HepG2 (cell line): ENCODE results near the gene UGT1A4.

Experiments used
- ADNP ChIP-seq: sonication (generic); formaldehyde crosslinking; IDR thresholded peaks from 2 replicates; pipeline ENCODE4 v1.4.0; 2020; ENCODE audit warnings: missing genetic modification reagents
- CEBPG ChIP-seq: IDR thresholded peaks from 2 replicates; pipeline ENCODE4 v1.6.1; 2016
- CTCF ChIP-seq: sonication (generic); formaldehyde crosslinking; IDR thresholded peaks from 2 replicates; pipeline ENCODE4 v1.5.0; 2020; ENCODE audit warnings: mild to moderate bottlenecking, missing genetic modification reagents, moderate library complexity
- HNRNPK ChIP-seq: fragments of 200-400 bp; formaldehyde crosslinking; IDR thresholded peaks from 2 replicates; pipeline ENCODE4 v1.6.1; 2018; ENCODE audit warnings: low read length, low read depth, moderate library complexity, mild to moderate bottlenecking; ENCODE audit not compliant: poor library complexity, severe bottlenecking
- JUNB ChIP-seq: sonication (generic); formaldehyde crosslinking; IDR thresholded peaks from 2 replicates; pipeline ENCODE4 v1.8.0; 2022; ENCODE audit warnings: missing genetic modification reagents, mild to moderate bottlenecking, borderline replicate concordance
- KLF16 ChIP-seq, 2 experiments: sonication (generic) in 1 of 2; formaldehyde crosslinking in 1 of 2; IDR thresholded peaks; 2 replicates each; pipeline versions ENCODE4 v1.6.1 to v1.8.0; 2016 to 2023; ENCODE audit warnings: missing genetic modification reagents in 2 of 2, missing compliant biosample characterization in 1 of 2
- MAX ChIP-seq: IDR thresholded peaks from 2 replicates; pipeline ENCODE4 v1.6.1; 2012; ENCODE audit warnings: inconsistent platforms
- PAX8 ChIP-seq: sonication (generic); formaldehyde crosslinking; IDR thresholded peaks from 2 replicates; pipeline ENCODE4 v1.8.0; 2022; ENCODE audit warnings: mild to moderate bottlenecking, missing genetic modification reagents, borderline replicate concordance
- TAF1 ChIP-seq: sonication (generic); formaldehyde crosslinking; IDR thresholded peaks from 2 replicates; pipeline ENCODE4 v1.4.0; 2020; ENCODE audit warnings: missing genetic modification reagents
- ZNF530 ChIP-seq: sonication (generic); formaldehyde crosslinking; IDR thresholded peaks from 2 replicates; pipeline ENCODE4 v1.5.0; 2020; ENCODE audit warnings: low read depth, mild to moderate bottlenecking, missing genetic modification reagents
- TF ChIP-seq, protein P1 (sequence below), 2 experiments: IDR thresholded peaks; 2 replicates each; pipeline ENCODE4 v1.6.1; 2011 to 2012; ENCODE audit warnings: low read length in 2 of 2, borderline replicate concordance in 1 of 2, low read depth in 1 of 2, mild to moderate bottlenecking in 1 of 2, moderate library complexity in 1 of 2
- TF ChIP-seq, protein P2 (sequence below): sonication (generic); formaldehyde crosslinking; IDR thresholded peaks from 2 replicates; pipeline ENCODE4 v1.8.1; 2023; ENCODE audit warnings: missing genetic modification reagents, inconsistent platforms, borderline replicate concordance

GRCh38 chr2:233792720-233793119, 74.2 kb downstream of the UGT1A4 start:
- TF ChIP-seq ADNP (CRISPR knock-in tag) (no peak), KLF16 (CRISPR knock-in tag; IDR thresholded peaks at IDR 0.05) (no peak), HNRNPK (no peak), JUNB (CRISPR knock-in tag) (no peak), ZNF530 (CRISPR knock-in tag) (no peak), CTCF (CRISPR knock-in tag) (no peak), TAF1 (no peak), PAX8 (no peak), MAX (no peak), CEBPG (CRISPR knock-in tag) (no peak)
- TF ChIP-seq, protein P1, sequence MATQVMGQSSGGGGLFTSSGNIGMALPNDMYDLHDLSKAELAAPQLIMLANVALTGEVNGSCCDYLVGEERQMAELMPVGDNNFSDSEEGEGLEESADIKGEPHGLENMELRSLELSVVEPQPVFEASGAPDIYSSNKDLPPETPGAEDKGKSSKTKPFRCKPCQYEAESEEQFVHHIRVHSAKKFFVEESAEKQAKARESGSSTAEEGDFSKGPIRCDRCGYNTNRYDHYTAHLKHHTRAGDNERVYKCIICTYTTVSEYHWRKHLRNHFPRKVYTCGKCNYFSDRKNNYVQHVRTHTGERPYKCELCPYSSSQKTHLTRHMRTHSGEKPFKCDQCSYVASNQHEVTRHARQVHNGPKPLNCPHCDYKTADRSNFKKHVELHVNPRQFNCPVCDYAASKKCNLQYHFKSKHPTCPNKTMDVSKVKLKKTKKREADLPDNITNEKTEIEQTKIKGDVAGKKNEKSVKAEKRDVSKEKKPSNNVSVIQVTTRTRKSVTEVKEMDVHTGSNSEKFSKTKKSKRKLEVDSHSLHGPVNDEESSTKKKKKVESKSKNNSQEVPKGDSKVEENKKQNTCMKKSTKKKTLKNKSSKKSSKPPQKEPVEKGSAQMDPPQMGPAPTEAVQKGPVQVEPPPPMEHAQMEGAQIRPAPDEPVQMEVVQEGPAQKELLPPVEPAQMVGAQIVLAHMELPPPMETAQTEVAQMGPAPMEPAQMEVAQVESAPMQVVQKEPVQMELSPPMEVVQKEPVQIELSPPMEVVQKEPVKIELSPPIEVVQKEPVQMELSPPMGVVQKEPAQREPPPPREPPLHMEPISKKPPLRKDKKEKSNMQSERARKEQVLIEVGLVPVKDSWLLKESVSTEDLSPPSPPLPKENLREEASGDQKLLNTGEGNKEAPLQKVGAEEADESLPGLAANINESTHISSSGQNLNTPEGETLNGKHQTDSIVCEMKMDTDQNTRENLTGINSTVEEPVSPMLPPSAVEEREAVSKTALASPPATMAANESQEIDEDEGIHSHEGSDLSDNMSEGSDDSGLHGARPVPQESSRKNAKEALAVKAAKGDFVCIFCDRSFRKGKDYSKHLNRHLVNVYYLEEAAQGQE (IDR thresholded peaks at IDR 0.05; ENCODE audit: borderline replicate concordance in 1 of 2, low read depth in 1 of 2, low read length in 2 of 2) = no peak
- TF ChIP-seq, protein P2, sequence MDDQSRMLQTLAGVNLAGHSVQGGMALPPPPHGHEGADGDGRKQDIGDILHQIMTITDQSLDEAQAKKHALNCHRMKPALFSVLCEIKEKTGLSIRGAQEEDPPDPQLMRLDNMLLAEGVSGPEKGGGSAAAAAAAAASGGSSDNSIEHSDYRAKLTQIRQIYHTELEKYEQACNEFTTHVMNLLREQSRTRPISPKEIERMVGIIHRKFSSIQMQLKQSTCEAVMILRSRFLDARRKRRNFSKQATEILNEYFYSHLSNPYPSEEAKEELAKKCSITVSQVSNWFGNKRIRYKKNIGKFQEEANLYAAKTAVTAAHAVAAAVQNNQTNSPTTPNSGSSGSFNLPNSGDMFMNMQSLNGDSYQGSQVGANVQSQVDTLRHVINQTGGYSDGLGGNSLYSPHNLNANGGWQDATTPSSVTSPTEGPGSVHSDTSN (CRISPR knock-in tag) = no peak
